ENCODE data around the gene CEP104.

CEP104 gene

DNA sequence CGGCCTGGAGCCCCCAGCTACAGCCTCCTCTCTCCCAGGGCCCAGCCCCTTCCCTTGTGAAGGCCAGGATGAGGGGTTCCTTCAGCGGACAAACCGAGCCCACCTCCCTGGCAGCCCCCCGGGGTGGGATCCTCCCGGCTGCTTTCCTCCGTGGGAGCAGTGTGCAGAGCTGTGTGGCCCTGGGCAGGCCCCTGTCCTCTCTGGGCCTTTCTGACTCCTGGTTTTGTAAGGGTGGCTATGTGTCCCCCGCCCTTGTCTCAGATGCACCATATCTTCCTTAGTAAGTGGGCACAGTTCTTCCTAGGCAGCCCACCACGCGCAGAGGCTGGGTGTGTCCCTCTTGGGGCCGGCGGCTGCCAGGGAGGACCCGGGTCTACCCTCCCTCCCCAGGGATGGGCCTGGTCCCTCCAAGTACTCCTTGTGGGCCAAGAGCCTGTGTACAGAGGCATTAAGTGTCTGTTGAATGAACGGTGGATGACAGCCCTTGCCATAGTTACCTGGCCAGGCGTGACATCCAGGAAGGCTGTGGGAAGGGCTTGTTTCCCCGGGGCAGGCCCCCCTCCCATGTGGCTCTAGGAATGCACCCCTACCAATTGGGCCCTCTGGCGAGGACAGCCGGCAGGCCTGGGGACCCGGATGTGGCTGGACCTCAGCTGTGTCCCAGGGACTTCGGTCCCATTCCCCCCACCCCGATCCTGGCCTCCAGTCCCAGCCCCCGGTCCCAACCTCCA lies 80.6 kb downstream of the CEP104 start:
- no peak for DNase-seq

DNA sequence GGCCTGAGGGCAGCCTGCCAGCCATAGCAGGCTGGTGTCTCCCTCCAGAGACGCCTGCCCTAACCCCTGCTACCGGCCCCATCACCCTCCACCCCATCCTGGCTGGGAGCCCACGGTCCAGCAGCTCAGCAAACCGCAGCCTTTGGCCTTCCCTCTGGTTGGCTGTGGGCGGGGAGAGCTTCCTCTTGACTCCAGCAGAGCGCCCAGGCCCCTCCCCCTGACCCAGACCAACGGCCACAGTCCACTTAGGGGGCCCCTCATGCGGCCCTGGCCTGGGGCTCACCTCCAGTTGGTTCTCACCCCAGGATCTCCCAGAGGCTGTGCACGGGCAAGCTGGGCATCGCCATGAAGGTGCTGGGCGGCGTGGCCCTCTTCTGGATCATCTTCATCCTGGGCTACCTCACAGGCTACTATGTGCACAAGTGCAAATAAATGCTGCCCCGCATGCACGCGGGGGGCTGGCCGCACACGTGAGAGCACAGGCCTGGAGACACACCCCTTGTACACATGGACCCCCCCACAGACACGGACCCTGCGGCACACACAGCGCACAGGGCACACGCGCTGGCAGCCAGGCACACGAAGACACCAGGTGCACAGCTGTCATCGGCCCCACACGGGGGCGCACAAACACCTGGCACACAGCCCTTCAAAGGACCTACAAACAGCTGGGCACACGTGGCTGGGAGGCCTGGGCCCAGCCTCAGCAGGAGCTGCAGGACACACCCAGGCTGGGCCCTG lies 81.4 kb downstream of the CEP104 start:
- peak in 1 of 2 donors; percentile 24 for DNase-seq

DNA sequence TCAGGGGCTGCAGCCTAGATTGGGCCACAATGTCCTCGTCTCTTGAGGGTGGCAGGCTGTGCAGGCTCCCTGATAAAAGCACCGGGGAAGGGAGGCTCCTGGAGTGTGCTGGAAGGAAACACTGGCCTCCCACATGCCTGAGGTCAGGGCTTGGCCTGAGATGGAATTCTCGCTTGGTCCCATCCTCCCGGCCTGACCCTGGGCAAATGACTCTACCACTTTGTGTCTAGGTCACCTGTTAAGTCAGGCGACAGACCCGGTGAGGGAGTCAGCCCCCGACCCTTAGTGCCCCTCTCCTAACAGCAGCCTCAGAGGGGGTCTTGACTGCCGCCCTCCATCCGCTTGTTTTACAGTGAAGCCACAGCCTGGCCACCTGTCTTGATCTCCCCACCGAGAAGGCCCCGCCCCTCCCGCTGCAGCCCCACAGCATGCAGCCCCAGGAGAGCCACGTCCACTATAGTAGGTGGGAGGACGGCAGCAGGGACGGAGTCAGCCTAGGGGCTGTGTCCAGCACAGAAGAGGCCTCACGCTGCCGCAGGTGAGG lies 82.0 kb downstream of the CEP104 start:
- no peak for DNase-seq

DNA sequence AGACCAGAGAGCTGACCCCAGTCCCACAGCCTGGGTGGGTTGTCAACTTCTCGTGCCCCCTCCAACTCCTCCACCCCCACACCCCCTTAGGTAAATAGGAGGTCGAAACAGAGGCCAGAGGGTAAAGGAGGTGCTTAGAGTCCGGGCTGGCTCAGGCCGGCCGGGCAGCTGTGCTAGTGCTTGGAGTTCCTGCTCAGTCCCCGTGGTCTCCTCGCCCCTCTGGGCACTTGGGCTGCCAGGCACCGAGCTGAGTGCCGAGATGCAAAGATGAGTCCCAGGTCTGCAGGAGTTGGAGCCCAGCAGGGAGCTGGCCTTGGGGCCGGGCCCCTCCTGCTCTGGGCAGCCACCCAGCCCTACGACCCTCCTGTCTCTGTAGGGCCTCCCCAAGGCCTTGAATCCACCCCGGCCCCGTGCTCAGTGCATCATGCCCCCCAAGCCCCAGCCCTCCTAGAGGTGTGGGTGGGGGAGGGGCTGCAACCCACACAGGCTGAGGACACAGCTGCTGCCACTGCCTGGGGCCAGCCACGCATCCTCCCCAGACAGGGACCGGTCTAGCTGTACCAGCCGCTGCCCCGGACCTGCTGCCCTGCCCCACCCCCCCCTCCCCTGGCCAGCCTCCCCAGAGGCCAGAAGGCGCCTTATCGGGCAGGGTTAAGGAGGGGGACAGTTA lies 82.6 kb downstream of the CEP104 start:
- no peak for DNase-seq

DNA sequence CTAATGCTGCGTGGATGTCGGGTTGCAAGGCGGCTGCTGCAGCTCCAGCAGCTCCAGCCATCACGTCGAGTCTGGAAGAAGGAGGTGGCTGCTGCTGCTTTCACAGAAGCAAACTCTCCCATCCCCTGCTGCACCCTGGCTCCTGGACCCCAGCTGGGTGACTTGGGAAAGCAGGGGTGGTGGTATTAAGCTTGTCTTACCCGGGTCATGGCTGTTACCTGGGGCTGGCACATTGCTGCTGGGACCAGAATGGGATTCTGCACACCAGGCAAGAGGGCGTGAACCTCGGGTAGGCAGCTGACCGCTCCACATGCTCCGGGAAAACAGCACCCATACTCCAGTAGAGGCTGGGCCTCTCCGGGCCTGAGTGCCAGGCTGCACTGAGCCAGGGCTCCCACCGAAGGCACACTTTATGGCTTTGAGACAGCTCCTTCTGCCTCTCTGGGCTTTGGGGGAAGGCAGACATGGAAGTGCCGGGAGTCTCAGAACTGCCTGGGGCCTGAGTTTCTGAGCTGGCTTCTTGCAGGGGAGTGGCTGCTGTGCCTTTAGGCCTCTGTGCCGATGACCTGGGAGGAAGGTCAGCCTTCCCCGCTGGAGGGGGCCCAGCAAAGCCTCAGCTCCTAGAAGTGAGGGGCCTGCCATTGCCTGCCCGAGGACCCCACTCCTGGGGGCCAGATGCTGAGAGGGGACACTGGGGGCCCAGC lies 83.3 kb downstream of the CEP104 start:
- DNase-seq, result no peak

DNA sequence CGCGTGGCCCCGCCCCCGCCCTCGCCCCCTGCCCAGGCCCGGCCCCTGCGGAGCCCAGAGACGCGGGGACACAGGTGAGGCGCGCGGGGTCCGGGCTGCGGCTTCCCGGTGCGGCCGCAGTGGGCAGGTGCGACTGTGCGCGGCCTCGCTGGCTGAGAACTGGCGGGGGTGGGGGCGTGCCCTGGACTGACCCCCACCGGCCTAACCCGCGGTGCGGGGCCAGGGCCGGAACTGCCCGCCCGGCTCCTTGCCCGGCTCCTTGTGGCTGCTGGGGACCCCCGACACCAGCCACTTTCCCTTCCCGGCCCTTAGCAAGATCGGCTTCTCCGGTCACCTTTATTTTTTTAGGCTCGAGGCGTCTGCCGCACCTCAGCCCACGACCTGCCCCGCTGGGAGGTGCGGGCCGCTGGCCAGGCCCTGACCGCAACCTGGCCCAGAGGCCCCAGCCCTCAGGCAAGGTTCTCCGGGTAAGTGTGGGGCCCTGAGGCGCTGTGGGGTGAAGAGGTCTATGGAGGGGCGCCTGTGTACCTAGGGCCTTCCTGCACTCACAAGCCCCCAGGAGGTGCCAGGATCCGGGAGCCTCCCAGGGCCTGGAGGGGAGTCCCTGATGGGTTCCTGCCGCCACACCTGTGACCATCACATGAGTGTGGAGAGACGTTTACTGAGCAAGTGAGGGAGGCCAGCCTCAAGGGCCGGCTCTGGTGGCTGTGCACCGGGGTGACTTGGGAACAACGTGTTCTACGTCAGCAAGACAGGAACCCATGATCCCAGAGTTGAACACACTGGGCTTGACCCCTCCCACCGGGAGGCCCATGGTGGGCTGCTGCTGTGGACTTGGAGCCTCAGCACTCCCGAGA lies 84.1 kb downstream of the CEP104 start, which contains the start of gene SMIM1:
SMIM1 (plus strand) TSS at position 35 of the 857 bp plus-strand sequence. CDS start 2,625 bp downstream, outside the sequence.
- no peak for DNase-seq

DNA sequence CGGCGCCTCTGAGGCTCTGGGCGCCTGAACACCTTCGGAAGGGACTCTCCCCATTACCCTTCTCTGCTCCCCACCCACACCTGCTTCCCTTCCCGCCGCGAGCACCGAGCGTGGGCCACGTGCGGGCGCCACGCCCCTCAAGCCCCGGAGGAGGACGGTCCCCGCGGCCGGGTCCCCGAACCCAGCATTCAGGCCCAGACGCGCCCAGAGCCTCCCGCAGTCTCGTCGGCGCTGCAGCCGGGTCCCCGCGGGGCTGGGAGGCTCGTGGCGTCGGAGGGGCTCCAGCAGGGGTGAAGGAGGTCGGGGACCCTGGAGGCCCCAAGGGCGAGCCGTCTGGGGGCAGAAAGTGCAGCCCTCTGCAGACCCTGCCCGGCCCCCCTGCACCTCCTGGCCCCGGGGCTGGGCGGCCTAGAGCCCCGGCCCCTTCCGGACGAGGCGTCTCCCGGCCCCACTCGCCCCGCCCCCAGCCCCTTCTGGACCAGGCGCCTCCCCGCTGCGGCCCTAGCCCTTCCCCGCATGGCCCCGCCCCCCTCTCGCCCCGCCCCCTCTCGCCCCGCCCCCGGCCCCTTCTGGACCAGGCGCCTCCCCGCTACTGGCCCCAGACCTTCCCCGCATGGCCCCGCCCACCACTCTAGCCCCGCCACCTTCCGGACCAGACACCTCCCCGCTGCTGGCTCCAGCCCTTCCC lies 84.8 kb downstream of the CEP104 start:
- DNase-seq, result peak in 1 of 2 donors; percentile 80

DNA sequence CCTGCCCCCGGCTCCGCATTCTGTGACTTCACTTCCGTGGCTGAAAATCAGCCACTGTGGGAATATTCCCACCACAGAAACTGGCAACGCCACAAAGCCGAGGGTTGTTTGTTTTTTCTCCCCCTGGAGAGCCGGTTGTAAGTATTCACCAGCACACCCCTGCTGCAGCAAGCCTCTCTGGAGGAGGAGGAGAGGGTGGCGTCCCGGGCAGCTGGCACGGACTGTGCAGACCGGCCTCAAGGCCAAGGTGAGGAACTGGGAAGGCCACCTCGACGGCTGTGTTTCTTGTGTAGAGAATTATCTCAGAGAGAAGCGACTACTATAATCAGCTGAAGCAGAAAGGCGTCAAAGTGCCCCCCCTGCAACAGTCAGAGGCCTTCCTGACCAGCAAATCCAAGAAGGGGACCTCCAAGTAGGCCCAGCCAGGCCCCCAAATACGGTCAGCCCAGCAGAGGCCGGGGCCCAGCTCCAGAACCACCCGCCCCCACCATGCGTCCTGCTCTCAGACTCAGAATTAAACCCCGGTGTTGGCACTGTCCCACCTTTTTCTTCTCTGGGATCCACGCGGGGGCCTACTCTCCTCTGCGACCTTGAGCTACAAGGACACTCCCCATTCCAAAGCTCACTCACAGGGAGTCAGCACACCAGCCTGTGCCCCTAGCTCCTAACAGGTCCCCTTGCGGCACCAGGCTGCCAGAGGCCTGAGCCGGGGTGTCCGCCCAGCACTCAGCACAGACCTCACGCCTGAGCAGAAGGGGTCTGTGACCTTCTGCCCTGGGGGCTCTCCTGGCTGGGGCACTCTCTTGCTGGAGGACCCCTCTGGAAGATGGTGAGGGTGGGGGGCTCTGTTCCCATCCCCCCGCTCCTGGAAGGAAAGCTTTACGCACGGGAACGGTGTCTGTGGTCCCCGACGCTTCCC lies 85.6 kb downstream of the CEP104 start:
- DNase-seq, result no peak

DNA sequence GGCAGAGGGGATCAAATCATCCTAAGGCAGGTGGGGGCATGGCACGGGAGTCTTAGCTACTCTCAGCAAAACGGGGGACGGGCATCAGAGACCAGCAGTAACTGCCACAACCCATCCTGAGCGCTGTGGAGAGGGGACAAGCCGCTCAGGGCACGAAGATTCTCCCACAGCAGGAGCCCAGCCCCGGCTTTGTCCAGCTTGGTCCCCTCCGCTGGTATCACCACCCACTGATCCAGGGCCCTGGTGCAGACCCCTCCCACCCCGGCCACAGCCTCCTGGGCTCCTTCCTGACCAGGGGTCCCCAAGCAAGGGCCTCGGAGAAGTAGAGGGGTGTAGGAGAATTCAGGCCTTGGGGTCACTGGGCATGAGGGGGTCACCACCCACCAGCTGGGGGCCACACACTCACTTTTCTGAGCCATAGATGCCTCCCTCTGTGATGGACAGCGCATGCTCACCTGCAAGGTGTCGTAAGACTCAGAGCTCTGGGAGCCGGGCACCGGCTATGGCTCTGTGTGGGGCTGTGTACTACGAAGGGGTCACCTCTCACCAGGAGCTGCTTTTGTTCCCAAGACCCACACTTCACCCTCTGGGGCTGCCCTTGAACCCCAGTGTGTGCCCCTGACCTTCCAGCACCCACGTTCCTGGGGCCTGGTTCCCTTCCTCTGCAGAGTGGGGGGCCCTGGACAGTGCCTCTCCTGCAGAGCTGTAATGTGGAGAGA lies 86.8 kb downstream of the CEP104 start:
- DNase-seq, result no peak

DNA sequence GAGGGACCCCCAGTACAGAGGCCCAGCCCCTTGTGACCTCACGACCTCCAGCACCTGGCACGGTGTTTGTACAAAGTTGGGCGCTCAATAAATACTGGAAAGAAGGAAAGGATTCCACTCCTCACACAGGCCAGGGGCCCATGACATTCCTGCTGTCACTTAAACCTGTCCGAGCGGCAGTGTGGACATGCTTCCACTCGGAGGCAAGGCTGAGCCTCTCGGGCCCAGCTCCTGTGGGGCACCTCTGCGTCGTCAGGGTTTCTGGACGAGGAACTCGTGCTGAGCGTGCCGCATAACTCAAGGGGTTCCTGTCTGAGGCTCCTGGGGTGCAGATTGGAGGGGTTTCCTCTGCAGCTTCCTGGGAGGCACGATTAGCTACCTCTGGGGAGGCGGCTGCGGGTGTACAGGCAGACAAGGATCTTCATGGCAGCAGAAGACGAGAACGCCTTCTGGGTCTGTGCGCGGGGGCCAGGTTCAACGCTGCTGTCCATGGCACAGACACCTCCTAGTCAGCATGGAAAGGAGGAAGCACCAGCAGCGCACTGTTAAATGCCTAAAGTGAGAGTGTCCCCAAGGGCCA lies 88.1 kb downstream of the CEP104 start:
- DNase-seq, result no peak

DNA sequence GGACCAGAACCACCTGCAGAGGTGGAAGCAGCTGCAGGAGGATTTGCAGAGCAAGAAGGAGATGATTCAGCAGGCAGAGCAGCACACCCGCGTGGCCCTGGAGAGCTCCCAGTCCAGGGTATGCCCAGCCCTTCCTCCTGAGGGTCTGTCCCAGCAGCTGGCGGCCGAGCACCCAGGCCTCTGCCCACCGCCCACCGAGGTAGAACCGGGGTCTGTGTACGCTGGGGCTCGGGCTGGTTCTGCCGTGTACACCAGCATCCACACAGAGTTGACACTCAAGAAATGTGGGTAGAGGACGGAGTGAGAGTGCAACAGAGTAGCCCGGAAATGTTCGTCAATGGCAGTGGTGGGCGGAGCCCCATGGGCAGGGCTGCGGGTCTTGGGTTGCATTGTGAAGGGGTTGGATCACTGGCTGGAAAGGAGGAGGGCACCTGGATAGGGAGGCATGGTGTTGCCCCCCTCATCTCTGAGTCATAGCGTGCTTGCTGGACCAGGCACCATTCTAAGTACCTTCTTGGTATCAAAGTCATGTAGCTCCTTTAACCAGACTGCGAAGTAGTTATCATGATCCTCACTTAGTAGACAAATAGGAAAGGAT lies 89.6 kb downstream of the CEP104 start:
- no peak for DNase-seq

DNA sequence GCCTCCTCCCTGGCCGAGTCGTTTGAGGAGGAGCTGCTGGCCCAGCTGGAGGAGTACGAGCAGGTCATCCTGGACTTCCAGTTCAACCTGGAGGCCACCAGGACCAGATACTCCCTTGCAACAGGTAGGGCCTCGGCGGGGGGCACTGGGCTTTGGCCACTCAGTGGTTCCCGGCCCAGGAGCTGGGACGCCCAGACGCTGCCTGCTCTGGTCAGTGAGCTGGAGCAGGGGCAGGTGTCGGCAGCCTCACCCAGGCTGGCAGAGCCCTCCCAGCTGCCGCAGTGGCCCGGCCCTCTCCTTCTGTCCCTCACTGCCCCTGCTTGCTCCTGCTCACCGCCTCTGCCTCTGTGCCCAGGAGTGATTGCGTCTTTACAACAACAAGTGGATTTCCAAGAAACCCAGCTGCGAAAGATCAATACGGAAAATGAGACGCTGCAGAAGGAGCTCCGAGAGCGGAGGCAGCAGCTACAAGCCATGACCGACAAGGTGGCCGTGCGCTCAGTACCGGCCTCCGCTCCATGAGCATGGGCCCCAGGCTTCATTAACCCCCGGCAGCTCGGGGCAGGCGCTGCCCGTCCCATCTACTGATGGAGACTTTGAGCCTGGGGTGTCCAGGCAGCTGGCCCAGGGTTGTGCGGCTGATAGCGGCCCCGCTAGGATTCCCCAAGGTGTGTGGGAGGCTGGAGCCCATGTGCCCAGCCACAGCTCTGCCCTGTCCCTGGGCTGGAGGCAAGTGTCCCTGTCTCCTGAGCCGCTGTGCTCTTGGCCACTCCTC lies 93.5 kb downstream of the CEP104 start:
- no peak for DNase-seq

DNA sequence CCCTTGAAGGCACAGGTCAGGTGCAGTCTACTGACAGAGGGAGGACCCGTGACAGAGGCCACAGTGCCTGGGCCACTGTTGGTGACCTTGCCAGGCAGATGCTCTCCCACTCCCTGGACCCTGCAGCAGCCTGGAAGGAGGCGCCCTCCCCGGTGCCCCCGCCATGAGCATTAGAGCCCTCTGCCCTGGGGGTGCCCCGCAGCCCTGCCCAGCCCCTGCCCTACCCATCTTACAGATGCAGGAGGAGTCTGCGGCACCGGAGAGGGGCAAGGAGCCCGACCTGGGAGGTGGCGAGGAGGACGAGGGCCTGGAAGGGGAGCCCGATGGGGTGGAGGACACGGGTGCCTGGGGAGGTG lies 94.2 kb downstream of the CEP104 start:
- no peak for DNase-seq

DNA sequence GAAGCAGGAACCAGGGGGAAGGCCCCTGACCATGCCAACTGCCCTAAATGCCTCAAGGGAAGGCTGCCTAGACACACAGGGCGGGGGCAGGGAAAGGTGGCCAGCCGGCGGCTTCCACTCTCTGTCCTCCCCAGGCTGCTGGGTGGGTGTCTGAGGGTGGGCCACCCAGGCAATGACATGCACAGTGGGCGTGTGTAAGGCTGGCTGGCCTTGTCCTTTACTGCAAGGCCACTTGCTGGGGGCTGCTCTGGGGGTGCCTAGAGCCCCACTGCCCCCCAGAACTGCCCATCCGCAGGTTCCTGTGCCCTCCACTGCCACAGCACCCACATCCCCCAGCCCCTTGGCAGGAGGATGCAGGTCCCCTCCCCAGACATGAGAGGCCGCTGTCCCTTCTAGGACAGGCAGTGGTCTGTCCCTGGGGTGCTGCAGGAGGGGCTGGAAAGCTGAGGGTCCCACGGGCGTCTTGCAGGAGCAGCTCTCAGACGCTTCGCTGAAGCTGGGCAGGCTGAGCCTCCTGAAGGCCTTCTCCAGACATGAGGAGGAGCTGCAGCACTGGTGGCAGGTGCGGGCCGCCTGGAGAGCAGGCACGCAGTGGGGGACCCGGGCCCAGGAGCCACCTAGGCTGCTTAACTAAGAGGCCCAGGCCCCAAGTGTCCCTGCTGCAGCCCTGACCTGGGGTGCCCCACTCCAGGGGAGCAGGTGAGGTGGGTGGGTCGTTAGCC lies 94.7 kb downstream of the CEP104 start:
- no peak for DNase-seq

Data from hippocampal formation (tissue), 2 donors.